AG04450 (cell line): ENCODE results near the gene WDR83. TPM values are rescaled to one million over a fixed set of nuclear protein-coding genes. Genes with fewer than 3 reads are reported as not detected.

Experiments
- CTCF ChIA-PET: fragments of 300-600, 350-600 bp; formaldehyde crosslinking; extraction: SDS; loops from one replicate; lab custom pipeline; 2022; ENCODE audit warnings: antibody characterized with exemption, inconsistent platforms; lab: Charles Lee
- POLR2A ChIA-PET: fragments of 350-600 bp; formaldehyde crosslinking; extraction: SDS; loops from one replicate; lab custom pipeline; 2021; ENCODE audit warnings: antibody characterized with exemption, inconsistent platforms; lab: Yijun Ruan, JAX
- DNase-seq: peaks from one replicate; pipeline ENCODE4 v3.0.0-alpha.2; 2011; ENCODE audit warnings: low read depth, low spot score
- H3K27ac ChIP-seq: one replicate; pipeline ENCODE4 v1.5.1; 2012; ENCODE audit warnings: low read depth, low read length, control low read depth
- H3K27me3 ChIP-seq: one replicate; pipeline ENCODE4 v1.6.0; 2012; ENCODE audit warnings: low read length; ENCODE audit not compliant: control insufficient read depth, insufficient read depth
- H3K4me3 ChIP-seq: 2 replicates; pipeline ENCODE4 v1.5.1; 2011; ENCODE audit warnings: mild to moderate bottlenecking, low read depth, low read length, control low read depth
- H3K9me3 ChIP-seq: 2 replicates; pipeline ENCODE4 v1.5.1; 2012; ENCODE audit warnings: low read length; ENCODE audit not compliant: control insufficient read depth, insufficient read depth
- polyA plus RNA-seq: library from polyadenylated mRNA; depleted of rRNA; stranded (reverse); fragments of >200 nt; gene quantifications from 2 replicates; pipeline ENCODE4 v1.2.3, GENCODE V29; 2011; rRNA removed
- small RNA-seq: library from RNA; depleted of rRNA; stranded (forward); fragments of <200 nt; gene quantifications from one replicate; pipeline ENCODE3, GENCODE V24; 2012; ENCODE audit warnings: low read depth; ENCODE audit not compliant: insufficient read length
- TF ChIP-seq, protein P1 (sequence below): IDR thresholded peaks from 2 replicates; pipeline ENCODE4 v1.5.1; 2011; ENCODE audit warnings: low read depth, low read length, control low read depth, inconsistent platforms

Gene WDR83
- polyA plus RNA-seq, 1 experiment: 5.3 TPM

DNA sequence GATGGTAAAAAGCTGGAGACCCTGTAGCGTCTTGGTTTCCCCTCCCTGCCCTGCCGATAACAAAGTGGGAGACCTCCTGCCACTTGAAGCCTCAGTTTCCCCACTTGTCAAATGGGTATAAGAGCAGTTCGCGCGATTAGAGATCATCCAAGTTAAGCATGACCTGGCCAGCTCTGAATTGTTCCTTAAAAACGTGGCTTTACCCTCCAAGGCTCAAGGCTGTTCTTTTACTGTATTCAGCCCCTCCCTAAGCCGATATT lies 56.7 kb downstream of the WDR83 start:
- peak overlapping the region; percentile 82 for H3K27ac ChIP-seq
- CTCF ChIA-PET: interaction anchor here (0.7 to 1.8 kb wide), 5 partner anchors 10 to 125 kb away, joined by 3 to 8 read pairs (median 4); no protein-coding TSS in a partner anchor
- no peak for DNase-seq
- peak overlapping the region; percentile 83 for H3K4me3 ChIP-seq
- H3K27me3 ChIP-seq: no peaks in the 10 kb centered on the region
- POLR2A ChIA-PET: interaction anchor here (0.5 to 3.3 kb wide), 5 partner anchors 10 to 223 kb away, joined by 3 to 25 read pairs (median 19); partner anchors contain the start of genes DHPS, GET3, JUNB and TRIR
- TF ChIP-seq, protein P1, sequence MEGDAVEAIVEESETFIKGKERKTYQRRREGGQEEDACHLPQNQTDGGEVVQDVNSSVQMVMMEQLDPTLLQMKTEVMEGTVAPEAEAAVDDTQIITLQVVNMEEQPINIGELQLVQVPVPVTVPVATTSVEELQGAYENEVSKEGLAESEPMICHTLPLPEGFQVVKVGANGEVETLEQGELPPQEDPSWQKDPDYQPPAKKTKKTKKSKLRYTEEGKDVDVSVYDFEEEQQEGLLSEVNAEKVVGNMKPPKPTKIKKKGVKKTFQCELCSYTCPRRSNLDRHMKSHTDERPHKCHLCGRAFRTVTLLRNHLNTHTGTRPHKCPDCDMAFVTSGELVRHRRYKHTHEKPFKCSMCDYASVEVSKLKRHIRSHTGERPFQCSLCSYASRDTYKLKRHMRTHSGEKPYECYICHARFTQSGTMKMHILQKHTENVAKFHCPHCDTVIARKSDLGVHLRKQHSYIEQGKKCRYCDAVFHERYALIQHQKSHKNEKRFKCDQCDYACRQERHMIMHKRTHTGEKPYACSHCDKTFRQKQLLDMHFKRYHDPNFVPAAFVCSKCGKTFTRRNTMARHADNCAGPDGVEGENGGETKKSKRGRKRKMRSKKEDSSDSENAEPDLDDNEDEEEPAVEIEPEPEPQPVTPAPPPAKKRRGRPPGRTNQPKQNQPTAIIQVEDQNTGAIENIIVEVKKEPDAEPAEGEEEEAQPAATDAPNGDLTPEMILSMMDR: no peak
- no peaks in the 10 kb centered on the region; the same call in 1 of the 2 replicates for H3K9me3 ChIP-seq

DNA sequence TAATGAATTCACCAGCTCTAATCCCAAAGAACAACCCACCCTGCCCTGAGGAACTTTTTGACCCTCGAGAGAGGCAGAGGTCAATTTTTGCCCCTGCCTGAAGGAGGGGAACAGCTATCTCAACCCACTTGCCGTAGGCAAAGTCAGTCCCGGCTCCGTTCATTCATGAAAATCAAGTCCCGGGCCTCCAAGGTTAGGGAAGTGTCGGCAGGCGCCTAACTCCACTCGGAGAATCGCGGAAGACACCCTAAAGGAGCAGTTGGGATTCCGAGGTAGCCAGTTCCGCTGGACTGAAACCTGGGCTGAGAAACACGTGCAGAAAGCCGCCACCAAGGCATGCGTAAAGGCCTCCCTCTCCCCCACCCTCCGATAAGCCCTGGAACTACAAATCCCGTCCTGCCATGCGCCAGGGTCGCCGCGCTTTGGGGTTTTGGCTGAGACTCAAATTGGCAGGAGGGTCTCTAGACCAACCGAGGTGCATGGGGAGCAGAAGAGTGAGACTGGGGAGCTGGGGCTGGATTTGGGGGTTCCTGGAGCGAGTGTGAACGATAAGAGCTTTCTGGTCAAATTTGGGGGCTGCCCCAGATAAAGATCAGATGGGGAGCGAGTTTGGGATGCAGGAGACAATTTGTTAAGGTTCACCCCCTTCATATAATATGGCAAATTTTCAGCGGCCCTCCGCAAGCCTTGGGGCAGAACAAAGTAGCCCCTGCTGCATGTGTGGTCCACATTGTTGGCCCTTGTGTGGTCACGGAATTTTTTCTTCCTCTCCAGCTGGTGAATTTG lies 57.2 kb downstream of the WDR83 start, which contains the start of gene TNPO2:
TNPO2 (minus strand) TSS at position 292 of the 786 bp plus-strand sequence. CDS start 2,955 bp downstream, outside the sequence.
- peak within 1 kb of the TSS; percentile 83 for H3K4me3 ChIP-seq
- no peaks in the 10 kb centered on the region; the same call in 1 of the 2 replicates for H3K9me3 ChIP-seq
- TF ChIP-seq, protein P1: no peak
- peak within 1 kb of the TSS; percentile 82 for H3K27ac ChIP-seq
- H3K27me3 ChIP-seq: no peaks in the 10 kb centered on the region
- DNase-seq: no peak
- ChIA-PET POLR2A (interaction anchor here (0.5 to 3.3 kb wide), 4 partner anchors 10 to 69 kb away, joined by 3 to 25 read pairs (median 19); partner anchors contain the start of genes GET3, JUNB and TRIR), CTCF (interaction anchor here (0.6 to 1.1 kb wide), 7 partner anchors 9 to 124 kb away, joined by 3 to 4 read pairs (median 3); no protein-coding TSS in a partner anchor)

Small RNA genes within 50 kb of the gene (small RNA-seq; reads per million reads assigned to genes)
- not detected for gene SNORD41

Other genes with a start within 250 kb of the WDR83 start
- gene ZNF443, start 225.8 kb upstream of the WDR83 start, polyA plus RNA-seq: 1.1 and 1.7 TPM in 2 replicates
- 1.4 and 1.7 TPM in 2 replicates for gene ZNF709, start 182.0 kb upstream of the WDR83 start, polyA plus RNA-seq
- 3.3 and 4.6 TPM in 2 replicates for gene ZNF564, start 115.3 kb upstream of the WDR83 start, polyA plus RNA-seq
- 3.7 and 4.3 TPM in 2 replicates for gene ZNF490, start 56.0 kb upstream of the WDR83 start, polyA plus RNA-seq
- 13.1 and 15.8 TPM in 2 replicates for gene ZNF791, start 55.9 kb upstream of the WDR83 start, polyA plus RNA-seq
- gene MAN2B1, start 65 bp upstream of the WDR83 start, polyA plus RNA-seq: 30.9 and 39.5 TPM in 2 replicates
- gene DHPS, start 15.1 kb downstream of the WDR83 start, polyA plus RNA-seq: 53.4 and 59.1 TPM in 2 replicates
- gene GNG14, start 21.2 kb downstream of the WDR83 start, polyA plus RNA-seq: not detected in 2 replicates
- 4.8 and 7.2 TPM in 2 replicates for gene FBXW9, start 29.8 kb downstream of the WDR83 start, polyA plus RNA-seq
- gene TNPO2, start 57.1 kb downstream of the WDR83 start, polyA plus RNA-seq: 47.3 and 58.8 TPM in 2 replicates
- 147 and 161 TPM in 2 replicates for gene TRIR, start 67.9 kb downstream of the WDR83 start, polyA plus RNA-seq
- gene GET3, start 70.7 kb downstream of the WDR83 start, polyA plus RNA-seq: 114 and 129 TPM in 2 replicates
- gene BEST2, start 85.0 kb downstream of the WDR83 start, polyA plus RNA-seq: not detected in 2 replicates
- 5.5 and 6.4 TPM in 2 replicates for gene HOOK2, start 108.7 kb downstream of the WDR83 start, polyA plus RNA-seq
- 24.1 and 44.3 TPM in 2 replicates for gene JUNB, start 124.7 kb downstream of the WDR83 start, polyA plus RNA-seq
- gene PRDX2, start 135.0 kb downstream of the WDR83 start, polyA plus RNA-seq: 187 and 237 TPM in 2 replicates
- gene THSD8, start 135.3 kb downstream of the WDR83 start, polyA plus RNA-seq: 1.6 and 2.4 TPM in 2 replicates
- gene RNASEH2A, start 139.8 kb downstream of the WDR83 start, polyA plus RNA-seq: 11.6 and 11.7 TPM in 2 replicates
- not detected in 2 replicates for gene RTBDN, start 167.8 kb downstream of the WDR83 start, polyA plus RNA-seq
- 0.47 and 0.52 TPM in 2 replicates for gene MAST1, start 171.7 kb downstream of the WDR83 start, polyA plus RNA-seq
- gene DNASE2, start 214.6 kb downstream of the WDR83 start, polyA plus RNA-seq: 28.9 and 39.5 TPM in 2 replicates
- not detected in 2 replicates for gene KLF1, start 220.4 kb downstream of the WDR83 start, polyA plus RNA-seq
- gene GCDH, start 224.4 kb downstream of the WDR83 start, polyA plus RNA-seq: 11.4 and 14.0 TPM in 2 replicates